ENCODE results near the gene SULT4A1.
A peak's percentile ranks its signal among the peaks of the same experiment; 100 is the strongest.
"Not testable (repeated sequence)": the region's sequence is repeated elsewhere in the genome, so short reads cannot be mapped to it uniquely, and the experiment has no call there.

Gene SULT4A1

GRCh38 chr22:43885786-43886185, 23.5 kb upstream of the SULT4A1 start:
- no peak for DNase-seq

GRCh38 chr22:43885319-43885671, 23.0 kb upstream of the SULT4A1 start:
- DNase-seq, result no peak

- DNase-seq, result no peak
Observed at GRCh38 chr22:43884600-43885318, 22.4 kb upstream of the SULT4A1 start.

GRCh38 chr22:43883719-43884415, 21.6 kb upstream of the SULT4A1 start:
- no peak for DNase-seq

- DNase-seq, result peak; percentile 33
Observed at GRCh38 chr22:43883012-43883661, 20.8 kb upstream of the SULT4A1 start.

DNA sequence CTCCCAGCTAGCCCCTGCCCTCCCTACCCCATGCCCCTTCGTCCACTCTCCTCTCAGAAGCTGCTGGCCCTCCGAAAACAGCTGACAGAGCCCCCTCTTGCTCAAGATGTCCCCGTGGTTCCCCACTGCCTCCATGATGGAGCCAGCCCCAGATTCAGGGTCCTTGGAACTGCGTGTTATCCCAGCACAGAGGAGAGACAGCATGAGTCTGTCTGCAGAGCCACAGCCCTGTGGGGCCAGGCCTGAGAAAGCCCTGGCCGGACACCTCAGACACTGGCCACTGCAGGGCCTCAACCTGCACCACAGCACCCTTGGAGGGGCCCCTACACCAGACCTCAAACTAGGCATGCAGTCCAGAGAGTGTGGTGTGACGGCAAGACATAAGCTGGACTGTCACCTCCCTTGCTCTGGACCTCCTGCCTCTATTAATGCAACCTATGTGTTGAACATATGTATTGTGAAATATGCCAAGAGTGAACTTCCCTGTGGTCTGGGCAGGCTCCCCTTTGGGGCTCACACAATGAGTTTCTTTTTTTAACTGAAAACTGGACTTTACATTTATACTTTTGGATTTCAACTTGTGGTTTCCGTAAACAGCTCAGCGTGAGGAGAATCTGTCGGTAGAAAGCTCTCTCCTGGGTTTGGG, 19.9 kb upstream of the SULT4A1 start:
- no peak for DNase-seq

DNA sequence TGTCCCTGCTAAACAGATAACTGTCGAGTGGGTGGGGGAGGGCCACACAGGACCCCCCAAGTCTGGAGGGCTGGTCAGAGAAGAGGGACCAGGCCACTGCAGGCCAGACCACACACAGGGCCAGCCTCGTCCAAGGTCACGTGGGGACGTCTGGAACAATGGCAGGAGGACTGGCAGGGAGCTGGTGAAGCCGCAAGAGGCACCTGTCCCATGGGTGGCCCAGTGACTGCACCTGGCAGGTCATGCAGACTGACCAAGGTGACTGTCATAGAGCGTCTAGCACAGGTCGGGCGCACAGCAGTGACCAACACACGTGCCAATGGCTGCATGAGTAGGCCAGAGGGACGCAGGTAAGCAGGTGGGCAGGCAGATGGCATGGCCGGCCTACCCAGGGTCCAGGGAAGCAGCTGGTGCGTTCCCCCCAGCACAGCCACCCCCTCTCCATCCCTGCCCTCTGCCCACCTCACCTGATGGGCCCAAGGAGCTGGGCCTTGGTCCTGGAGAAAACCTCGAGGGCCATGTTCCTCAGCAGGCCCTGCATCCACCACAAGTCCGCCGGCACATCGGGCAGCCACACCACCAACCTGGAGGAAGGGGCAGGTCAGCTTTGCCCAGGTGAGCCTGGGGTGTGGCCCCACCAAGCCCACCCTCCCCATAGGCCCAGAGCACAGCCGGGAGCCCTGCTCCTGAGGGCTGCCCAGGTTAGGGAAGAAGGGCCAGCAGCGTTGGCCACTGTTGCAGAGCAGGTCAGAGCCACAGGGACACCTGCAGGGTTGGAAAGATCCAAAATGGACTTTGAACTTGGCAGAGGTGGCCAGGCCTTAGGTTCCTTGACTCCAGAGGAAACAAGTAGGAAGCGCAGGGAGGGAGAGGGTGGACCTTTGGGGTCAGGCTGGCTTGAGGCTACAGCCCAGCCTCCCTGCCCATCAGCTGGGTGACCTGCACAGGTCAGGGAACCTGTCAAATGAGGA, 19.1 kb upstream of the SULT4A1 start:
- DNase-seq, result no peak

DNA sequence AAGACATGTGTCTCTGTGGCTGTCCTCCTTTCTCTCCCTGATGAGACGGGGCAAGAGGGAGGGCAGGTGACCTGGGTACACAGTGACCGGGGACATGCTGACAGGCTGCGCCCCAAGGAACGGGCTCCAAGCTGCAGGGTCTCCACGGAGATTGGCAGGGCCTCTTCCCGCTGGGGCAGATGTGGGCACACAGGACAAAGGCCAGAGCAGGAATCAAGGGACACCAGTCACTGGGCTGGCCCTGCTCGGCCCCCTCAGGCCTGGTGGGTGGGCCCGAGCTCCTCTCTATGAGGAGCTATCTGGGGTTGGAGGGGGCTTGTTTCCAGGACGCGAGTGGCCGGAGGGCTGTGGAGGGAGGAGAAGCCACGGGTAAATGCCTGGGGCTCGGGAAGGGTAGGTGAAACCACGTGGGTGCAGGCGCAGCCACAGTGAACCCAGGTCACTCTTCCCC, 18.3 kb upstream of the SULT4A1 start:
- no peak for DNase-seq

- no peak for DNase-seq
Observed at GRCh38 chr22:43879901-43880540, 17.7 kb upstream of the SULT4A1 start.

- no peak for DNase-seq
Observed at GRCh38 chr22:43878831-43879550, 16.7 kb upstream of the SULT4A1 start.

DNA sequence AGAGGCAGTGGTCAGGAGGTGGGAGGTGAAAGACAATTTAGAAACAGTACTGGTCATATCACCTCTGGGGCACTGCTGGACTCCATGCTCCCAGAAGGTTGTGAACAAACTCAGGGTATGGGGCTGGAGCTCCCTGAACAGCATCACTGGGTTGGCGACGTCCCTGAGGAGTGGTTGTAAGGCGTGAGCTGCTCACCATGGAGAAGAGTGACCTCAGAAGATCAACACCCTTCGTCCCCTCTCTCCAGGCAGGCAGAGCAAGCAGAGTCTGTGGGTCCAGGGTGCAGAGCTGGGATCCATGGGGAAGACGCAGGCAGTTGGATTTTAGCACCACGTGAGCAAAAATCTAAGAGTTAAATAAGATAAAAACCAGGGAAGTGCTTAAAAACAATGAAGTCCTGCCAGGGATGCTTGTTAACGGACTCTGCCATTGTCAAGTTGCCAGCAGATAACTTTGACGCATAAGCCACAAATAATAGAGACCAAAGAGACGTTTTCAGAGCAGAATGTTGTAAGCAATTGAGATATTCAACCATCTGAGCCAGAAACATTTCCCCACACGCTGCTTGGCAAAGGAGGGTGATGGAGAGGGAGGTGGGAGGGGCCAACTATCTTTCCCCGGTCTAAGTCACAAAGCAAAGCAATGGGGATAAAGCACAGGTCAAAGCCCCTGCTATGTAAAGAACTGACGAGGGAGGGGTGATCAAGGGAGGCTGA, 15.9 kb upstream of the SULT4A1 start:
- DNase-seq, result no peak

DNA sequence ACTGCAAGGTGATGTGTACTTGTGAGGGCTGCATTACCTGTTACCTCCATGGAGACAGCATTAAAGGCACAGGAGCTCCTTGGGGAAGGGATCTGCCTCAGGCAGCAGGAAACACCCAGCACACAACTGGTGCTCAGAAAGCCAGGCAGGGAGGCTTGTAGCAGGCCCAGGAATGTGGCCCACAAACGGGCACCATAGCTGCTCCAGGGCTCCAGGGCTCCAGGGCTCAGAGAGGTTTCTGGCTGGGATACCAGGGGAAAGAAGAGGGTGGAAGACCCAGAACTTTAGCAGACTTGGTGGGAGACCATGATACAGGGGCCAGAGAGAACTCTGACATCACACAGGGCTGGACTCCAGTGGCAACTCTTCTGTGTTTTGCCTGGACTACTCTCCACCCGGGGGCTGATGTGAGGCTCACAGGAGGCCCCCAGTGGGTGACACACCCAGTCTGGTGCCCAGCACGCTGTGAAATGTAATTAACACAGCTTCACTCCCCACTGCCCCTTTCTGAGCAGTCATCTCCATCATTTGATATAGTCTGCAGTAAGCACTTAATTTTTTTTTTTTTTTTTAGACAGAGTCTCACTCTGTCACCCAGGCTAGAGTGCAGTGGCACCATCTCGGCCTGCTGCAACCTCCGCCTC, 14.7 kb upstream of the SULT4A1 start:
- DNase-seq, result no peak

DNA sequence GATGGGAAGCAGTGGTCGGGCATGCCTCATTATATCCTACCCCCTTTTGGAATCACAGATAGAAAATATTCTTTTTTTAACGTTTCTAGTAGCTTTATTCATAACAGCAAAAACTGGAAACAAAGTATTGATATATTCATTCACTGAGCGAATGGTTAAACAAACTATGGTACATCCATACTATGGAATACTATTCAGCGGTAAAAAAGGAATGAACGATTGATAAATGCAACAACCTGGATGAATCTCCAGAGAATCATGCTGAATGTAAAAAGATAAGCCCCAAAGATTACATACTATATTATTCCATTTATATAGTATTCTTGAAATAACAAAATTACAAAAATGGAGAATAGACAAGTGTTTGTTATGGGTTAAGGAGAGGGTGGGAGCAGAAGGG, 7.5 kb upstream of the SULT4A1 start:
- no peak for DNase-seq

GRCh38 chr22:43869001-43869400, 6.7 kb upstream of the SULT4A1 start:
- not testable (repeated sequence) for DNase-seq

DNA sequence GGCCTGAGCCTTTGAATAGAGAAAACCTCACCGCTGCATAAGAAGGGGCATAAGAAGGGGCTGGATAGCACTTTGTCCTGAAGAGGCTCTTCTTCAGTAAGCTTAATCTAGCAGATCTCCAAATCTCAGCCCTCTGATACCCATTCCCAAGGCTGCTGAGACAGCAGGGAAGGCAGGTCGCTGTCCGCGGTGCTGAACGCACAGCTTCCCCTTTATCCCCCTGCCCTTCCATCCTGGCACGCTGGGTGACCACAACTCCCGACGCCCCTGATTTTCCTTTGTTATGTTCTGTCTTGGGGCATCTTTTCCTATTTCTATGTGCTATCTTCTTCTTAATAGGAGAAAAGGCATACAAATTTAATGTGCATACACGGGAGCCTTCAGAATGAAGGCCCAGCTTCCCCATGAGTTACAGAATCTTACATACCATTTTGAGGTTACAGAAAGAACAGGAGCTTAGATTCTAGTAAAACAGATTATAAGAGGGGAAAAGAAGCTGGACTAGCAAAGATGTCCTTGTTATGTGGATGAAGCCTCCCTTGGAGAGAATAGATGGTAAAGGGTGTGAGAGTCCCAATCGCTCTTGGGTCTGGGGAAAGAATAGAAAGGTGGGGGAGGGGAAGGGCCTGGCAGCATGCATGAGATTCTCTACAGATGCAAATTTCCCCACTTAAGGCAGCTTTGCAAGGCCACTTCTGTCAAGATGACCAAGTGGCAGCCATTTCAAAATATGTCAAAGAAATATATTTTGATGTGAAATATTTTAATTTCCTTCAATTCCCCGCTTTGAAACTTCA, 5.7 kb upstream of the SULT4A1 start:
- DNase-seq, result no peak

GRCh38 chr22:43862882-43863202, 529 bp upstream of the SULT4A1 start:
- no peak for DNase-seq

GRCh38 chr22:43861529-43861928, 784 bp downstream of the SULT4A1 start:
- DNase-seq, result no peak

DNA sequence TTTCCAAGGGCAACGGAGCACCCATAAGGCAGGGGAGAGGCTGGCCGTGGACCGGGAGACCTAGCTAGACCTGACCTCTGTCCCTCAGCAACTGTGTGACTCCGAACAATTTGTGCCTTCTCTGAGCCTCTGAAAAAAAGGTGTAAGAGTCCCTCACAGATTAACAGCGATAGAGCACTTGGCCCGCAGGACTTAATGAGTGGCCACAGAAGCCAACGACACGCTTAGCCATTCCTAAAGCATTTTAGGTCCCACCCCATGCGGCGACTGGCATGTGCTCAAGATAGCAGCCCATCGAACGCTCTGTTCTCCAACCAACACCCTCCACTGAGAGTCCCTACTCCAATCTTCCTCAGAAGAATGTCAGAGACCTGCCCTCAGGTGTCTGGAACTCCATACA, 1.5 kb downstream of the SULT4A1 start:
- no peak for DNase-seq

GRCh38 chr22:43860126-43860525, 2.2 kb downstream of the SULT4A1 start:
- DNase-seq, result no peak
